IMR-90 (cell line): ENCODE results near the gene CDC5L. TPM values are rescaled to one million over a fixed set of nuclear protein-coding genes. Genes with fewer than 3 reads are reported as not detected.

Source experiments
- ATAC-seq: fragments of 200-7000 bp; cut with Tn5 transposase; 2 replicates; pipeline ENCODE4 v1.9.1; 2020; ENCODE audit warnings: low read depth, mild to moderate bottlenecking, moderate library complexity
- BruUV-seq: library from RNA; stranded (reverse); fragments of 400-500 nt; replicated peaks from 2 replicates; lab custom pipeline; 2021; lab: Mats Ljungman, UMichigan
- CTCF ChIA-PET: fragments of 300-600 bp; formaldehyde crosslinking; extraction: SDS; loops from one replicate; lab custom pipeline; 2021; ENCODE audit warnings: antibody characterized with exemption; lab: Yijun Ruan, JAX
- POLR2A ChIA-PET: fragments of 300-600 bp; sonication (Branson Sonifier 250); formaldehyde crosslinking; loops from one replicate; lab custom pipeline; 2022; ENCODE audit warnings: antibody characterized with exemption; ENCODE audit not compliant: unreplicated experiment; lab: Charles Lee
- DNase-seq: peaks from one replicate; pipeline ENCODE4 v3.0.0; 2013
- H2AFZ ChIP-seq: replicated peaks from 2 replicates; pipeline ENCODE3; 2013; ENCODE audit warnings: low read length, mild to moderate bottlenecking; ENCODE audit not compliant: poor library complexity
- H2AK5ac ChIP-seq: 2 replicates; pipeline ENCODE4 v1.6.1; 2013; ENCODE audit warnings: low read depth, low read length, inconsistent platforms
- H2AK9ac ChIP-seq: replicated peaks from 2 replicates; pipeline ENCODE3; 2013; ENCODE audit warnings: mild to moderate bottlenecking, low read depth, low read length, moderate library complexity; ENCODE audit not compliant: poor library complexity
- H2BK120ac ChIP-seq: 2 replicates; pipeline ENCODE4 v1.6.1; 2013; ENCODE audit warnings: low read depth, low read length, inconsistent platforms
- H2BK15ac ChIP-seq: 3 replicates; pipeline ENCODE4 v1.6.1; 2013; ENCODE audit warnings: low read depth, low read length, inconsistent platforms
- H2BK20ac ChIP-seq: 2 replicates; pipeline ENCODE4 v1.6.1; 2013; ENCODE audit warnings: low read depth, mild to moderate bottlenecking, inconsistent platforms, low read length, moderate library complexity
- H2BK5ac ChIP-seq: 2 replicates; pipeline ENCODE4 v1.6.1; 2013; ENCODE audit warnings: mild to moderate bottlenecking, low read depth, low read length, inconsistent platforms; ENCODE audit not compliant: poor library complexity, severe bottlenecking
- H3K14ac ChIP-seq: replicated peaks from 2 replicates; pipeline ENCODE4 v1.6.1; 2013; ENCODE audit warnings: low read depth, low read length, inconsistent platforms
- H3K18ac ChIP-seq: 2 replicates; pipeline ENCODE4 v1.6.1; 2013; ENCODE audit warnings: low read depth, low read length, control low read depth
- H3K23ac ChIP-seq: 2 replicates; pipeline ENCODE4 v1.6.1; 2013; ENCODE audit warnings: low read depth, low read length, inconsistent platforms
- H3K27ac ChIP-seq: 2 replicates; pipeline ENCODE4 v1.5.1; 2013; ENCODE audit warnings: mild to moderate bottlenecking, control low read depth, low read length; ENCODE audit not compliant: insufficient read depth
- H3K27me3 ChIP-seq: 2 replicates; pipeline ENCODE4 v1.6.1; 2013; ENCODE audit warnings: low read length; ENCODE audit not compliant: control insufficient read depth, insufficient read depth
- H3K36me3 ChIP-seq: 2 replicates; pipeline ENCODE4 v1.6.1; 2013; ENCODE audit warnings: low read length, mixed read lengths; ENCODE audit not compliant: control insufficient read depth, insufficient read depth
- H3K4ac ChIP-seq: 2 replicates; pipeline ENCODE4 v1.6.1; 2013; ENCODE audit warnings: low read depth, low read length, inconsistent platforms
- H3K4me1 ChIP-seq: 2 replicates; pipeline ENCODE4 v1.6.1; 2013; ENCODE audit warnings: low read length, mixed read lengths; ENCODE audit not compliant: control insufficient read depth, insufficient read depth
- H3K4me2 ChIP-seq: 2 replicates; pipeline ENCODE4 v1.6.1; 2013; ENCODE audit warnings: low read depth, mild to moderate bottlenecking, control low read depth, low read length, moderate library complexity
- H3K4me3 ChIP-seq: 2 replicates; pipeline ENCODE4 v1.5.1; 2013; ENCODE audit warnings: low read depth, mild to moderate bottlenecking, control low read depth, low read length, moderate library complexity; ENCODE audit not compliant: insufficient read depth
- H3K56ac ChIP-seq: 2 replicates; pipeline ENCODE4 v1.6.1; 2013; ENCODE audit warnings: low read length, inconsistent platforms; ENCODE audit not compliant: insufficient read depth; ENCODE audit errors: extremely low read depth
- H3K79me1 ChIP-seq, 2 experiments: 2 replicates each; pipeline ENCODE4 v1.6.1; 2013; ENCODE audit warnings: low read length in 2 of 2, inconsistent platforms in 1 of 2, low read depth in 1 of 2
- H3K9ac ChIP-seq: 2 replicates; pipeline ENCODE4 v1.6.1; 2013; ENCODE audit warnings: low read depth, low read length, control low read depth
- H3K9me1 ChIP-seq: 2 replicates; pipeline ENCODE4 v1.6.1; 2013; ENCODE audit warnings: low read length, inconsistent platforms; ENCODE audit not compliant: insufficient read depth
- H3K9me3 ChIP-seq: 2 replicates; pipeline ENCODE4 v1.6.1; 2013; ENCODE audit warnings: low read length; ENCODE audit not compliant: control insufficient read depth, insufficient read depth
- H4K20me1 ChIP-seq: 2 replicates; pipeline ENCODE4 v1.6.1; 2013; ENCODE audit warnings: low read length, inconsistent platforms; ENCODE audit not compliant: insufficient read depth
- H4K5ac ChIP-seq: 2 replicates; pipeline ENCODE4 v1.6.1; 2013; ENCODE audit warnings: mild to moderate bottlenecking, low read depth, low read length, control low read depth
- H4K8ac ChIP-seq, 2 experiments: 2 replicates each; pipeline ENCODE4 v1.6.1; 2013; ENCODE audit warnings: low read depth in 2 of 2, low read length in 2 of 2, control low read depth in 1 of 2, inconsistent platforms in 1 of 2
- H4K91ac ChIP-seq: 2 replicates; pipeline ENCODE4 v1.6.1; 2013; ENCODE audit warnings: low read depth, low read length, inconsistent platforms; ENCODE audit not compliant: insufficient read depth
- BHLHE40 ChIP-seq: fragments of 150-350 bp; IDR thresholded peaks from 2 replicates; pipeline ENCODE4 v1.6.1; 2016; ENCODE audit warnings: mild to moderate bottlenecking, low read depth, low read length
- CEBPB ChIP-seq: IDR thresholded peaks from 2 replicates; pipeline ENCODE4 v1.6.1; 2012; ENCODE audit warnings: low read depth, low read length, improper control_type of control experiment
- CHD1 ChIP-seq: IDR thresholded peaks from 2 replicates; pipeline ENCODE4 v1.6.1; 2012; ENCODE audit warnings: low read depth, low read length, improper control_type of control experiment
- FOS ChIP-seq: fragments of 150-350 bp; IDR thresholded peaks from 2 replicates; pipeline ENCODE4 v1.6.1; 2016; ENCODE audit warnings: low read depth, low read length
- MAFK ChIP-seq: IDR thresholded peaks from 2 replicates; pipeline ENCODE4 v1.6.1; 2012; ENCODE audit warnings: low read depth, low read length, improper control_type of control experiment
- MAZ ChIP-seq: IDR thresholded peaks from 2 replicates; pipeline ENCODE4 v1.6.1; 2012; ENCODE audit warnings: low read depth, mild to moderate bottlenecking, low read length, improper control_type of control experiment, moderate library complexity, borderline replicate concordance
- MXI1 ChIP-seq: IDR thresholded peaks from 2 replicates; pipeline ENCODE4 v1.6.1; 2012; ENCODE audit warnings: low read depth, mild to moderate bottlenecking, low read length, moderate library complexity, borderline replicate concordance
- NFE2L2 ChIP-seq: fragments of 150-350 bp; IDR thresholded peaks from 2 replicates; pipeline ENCODE4 v1.6.1; 2016; ENCODE audit warnings: low read depth, mild to moderate bottlenecking, low read length
- POLR2A ChIP-seq: IDR thresholded peaks from 2 replicates; pipeline ENCODE4 v1.6.1; 2012; ENCODE audit warnings: mild to moderate bottlenecking, low read depth, low read length
- RAD21 ChIP-seq: IDR thresholded peaks from 2 replicates; pipeline ENCODE4 v1.6.1; 2012; ENCODE audit warnings: low read length, improper control_type of control experiment
- RFX5 ChIP-seq: IDR thresholded peaks from 2 replicates; pipeline ENCODE4 v1.8.0; 2012; ENCODE audit warnings: low read depth, mild to moderate bottlenecking, low read length, moderate library complexity
- SMC3 ChIP-seq: fragments of 150-350 bp; IDR thresholded peaks from 2 replicates; pipeline ENCODE4 v1.6.1; 2016; ENCODE audit warnings: low read depth, mild to moderate bottlenecking, antibody characterized with exemption, low read length, moderate library complexity
- USF2 ChIP-seq: fragments of 150-350 bp; IDR thresholded peaks from 2 replicates; pipeline ENCODE4 v1.6.1; 2017; ENCODE audit warnings: mild to moderate bottlenecking, antibody characterized with exemption, low read length, low read depth
- WGBS, 2 experiments: methylation state at CpG; one replicate each; pipeline versions ENCODE4 v1.1.5 to v1.1.7; 2013; ENCODE audit warnings: missing lambda C conversion rate in 2 of 2; ENCODE audit not compliant: insufficient read length in 1 of 2; ENCODE audit errors: extremely low coverage in 2 of 2; 5-methylcytosine and 5-hydroxymethylcytosine counted together
- dilution Hi-C: fragments of 300-500 bp; cut with HindIII; formaldehyde crosslinking; loops from one replicate; pipeline ENCODE4 v1.14.3; 2018; ENCODE audit warnings: low sequenced_read_pairs; ENCODE audit not compliant: unreplicated experiment
- in situ Hi-C: fragments of 300-500 bp; cut with MboI; formaldehyde crosslinking; loops from 3 replicates; pipeline ENCODE4 v1.14.3; 2019; ENCODE audit warnings: low sequenced_read_pairs, inconsistent platforms, mixed read lengths
- intact Hi-C: fragments of 100-400 bp; cut with micrococcal nuclease; formaldehyde crosslinking; loops from 2 replicates; pipeline ENCODE4 v1.10.0; 2022
- polyA plus RNA-seq, 3 experiments: library from polyadenylated mRNA; depleted of rRNA; stranded (reverse); fragments of >200 nt; gene quantifications; 2 replicates each; pipeline ENCODE4 v1.2.3, GENCODE V29; 2012; ENCODE audit warnings: low replicate concordance in 1 of 3
- total RNA-seq: library from RNA; depleted of rRNA; stranded (reverse); fragments of >200 nt; gene quantifications from 2 replicates; pipeline ENCODE4 v1.2.3, GENCODE V29; 2012
- TF ChIP-seq, protein P1 (sequence below): fragments of 150-350 bp; IDR thresholded peaks from 2 replicates; pipeline ENCODE4 v1.6.1; 2016; ENCODE audit warnings: low read depth, mild to moderate bottlenecking, low read length, moderate library complexity, borderline replicate concordance
- TF ChIP-seq, protein P2 (sequence below): conservative IDR thresholded peaks from 2 replicates; pipeline ENCODE4 v1.5.1; 2012; ENCODE audit warnings: mild to moderate bottlenecking, low read depth, low read length, improper control_type of control experiment

CDC5L gene
- total and polyA plus RNA-seq, 2 of the 4 experiments (the other 2 are of a cell fraction) = 9.9 to 17.7 TPM

- H3K23ac ChIP-seq = no peak overlapping the region
- no TSS peak for BruUV-seq
- H2AFZ ChIP-seq = no peak overlapping the region
- H3K9me3 ChIP-seq = no peaks in the 10 kb centered on the region
- no peak overlapping the region for H4K91ac ChIP-seq
- no peaks in the 10 kb centered on the region for H3K79me1 ChIP-seq
- no peak overlapping the region for H3K56ac ChIP-seq
- H3K27ac ChIP-seq = no peak overlapping the region
- H3K27me3 ChIP-seq = peaks cover 29% of the 10 kb centered on the region
- in situ Hi-C loops = loop anchor here (10.0 to 25.0 kb wide), 2 partner anchors 939 to 1226 kb away; no protein-coding TSS in a partner anchor
- no CpG with 5 or more reads among the region's 12 CpGs for WGBS, 2 experiments
- no peak for TF ChIP-seq MAZ
- TF ChIP-seq USF2 = no peak
- TF ChIP-seq FOS = no peak
- TF ChIP-seq BHLHE40 = no peak
- TF ChIP-seq RAD21 = no peak
- TF ChIP-seq, protein P1, sequence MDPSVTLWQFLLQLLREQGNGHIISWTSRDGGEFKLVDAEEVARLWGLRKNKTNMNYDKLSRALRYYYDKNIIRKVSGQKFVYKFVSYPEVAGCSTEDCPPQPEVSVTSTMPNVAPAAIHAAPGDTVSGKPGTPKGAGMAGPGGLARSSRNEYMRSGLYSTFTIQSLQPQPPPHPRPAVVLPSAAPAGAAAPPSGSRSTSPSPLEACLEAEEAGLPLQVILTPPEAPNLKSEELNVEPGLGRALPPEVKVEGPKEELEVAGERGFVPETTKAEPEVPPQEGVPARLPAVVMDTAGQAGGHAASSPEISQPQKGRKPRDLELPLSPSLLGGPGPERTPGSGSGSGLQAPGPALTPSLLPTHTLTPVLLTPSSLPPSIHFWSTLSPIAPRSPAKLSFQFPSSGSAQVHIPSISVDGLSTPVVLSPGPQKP = no peak
- TF ChIP-seq CEBPB = no peak
- no peak for TF ChIP-seq MXI1
- no peak for TF ChIP-seq NFE2L2
- TF ChIP-seq POLR2A = no peak
- TF ChIP-seq CHD1 = no peak
- TF ChIP-seq, protein P2, sequence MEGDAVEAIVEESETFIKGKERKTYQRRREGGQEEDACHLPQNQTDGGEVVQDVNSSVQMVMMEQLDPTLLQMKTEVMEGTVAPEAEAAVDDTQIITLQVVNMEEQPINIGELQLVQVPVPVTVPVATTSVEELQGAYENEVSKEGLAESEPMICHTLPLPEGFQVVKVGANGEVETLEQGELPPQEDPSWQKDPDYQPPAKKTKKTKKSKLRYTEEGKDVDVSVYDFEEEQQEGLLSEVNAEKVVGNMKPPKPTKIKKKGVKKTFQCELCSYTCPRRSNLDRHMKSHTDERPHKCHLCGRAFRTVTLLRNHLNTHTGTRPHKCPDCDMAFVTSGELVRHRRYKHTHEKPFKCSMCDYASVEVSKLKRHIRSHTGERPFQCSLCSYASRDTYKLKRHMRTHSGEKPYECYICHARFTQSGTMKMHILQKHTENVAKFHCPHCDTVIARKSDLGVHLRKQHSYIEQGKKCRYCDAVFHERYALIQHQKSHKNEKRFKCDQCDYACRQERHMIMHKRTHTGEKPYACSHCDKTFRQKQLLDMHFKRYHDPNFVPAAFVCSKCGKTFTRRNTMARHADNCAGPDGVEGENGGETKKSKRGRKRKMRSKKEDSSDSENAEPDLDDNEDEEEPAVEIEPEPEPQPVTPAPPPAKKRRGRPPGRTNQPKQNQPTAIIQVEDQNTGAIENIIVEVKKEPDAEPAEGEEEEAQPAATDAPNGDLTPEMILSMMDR = no peak
- TF ChIP-seq MAFK = no peak
- no peak for TF ChIP-seq SMC3
- TF ChIP-seq RFX5 = no peak
- no peak overlapping the region for H3K4ac ChIP-seq
- H3K9me1 ChIP-seq = peaks cover 10% of the 10 kb centered on the region
- intact Hi-C loops = no loop called here
- POLR2A ChIA-PET = no interaction called here
- no peak overlapping the region for H2BK120ac ChIP-seq
- no peak overlapping the region for H3K14ac ChIP-seq
- dilution Hi-C loops = no loop called here
- ATAC-seq (no peak), DNase-seq (no peak)
- no peak overlapping the region for H3K4me2 ChIP-seq
- no peak overlapping the region for H3K9ac ChIP-seq
- H2BK20ac ChIP-seq = no peak overlapping the region
- H4K5ac ChIP-seq = no peak overlapping the region
- no peak overlapping the region for H4K8ac ChIP-seq
- no peaks in the 10 kb centered on the region for H4K20me1 ChIP-seq
- no peak overlapping the region for H2BK15ac ChIP-seq
- H2BK5ac ChIP-seq = no peak overlapping the region
- H3K4me3 ChIP-seq = no peak overlapping the region
- no peaks in the 10 kb centered on the region for H3K36me3 ChIP-seq
- no peak overlapping the region for H2AK5ac ChIP-seq
- H3K18ac ChIP-seq = no peak overlapping the region
- CTCF ChIA-PET = interaction anchor here (0.6 to 2.0 kb wide), 3 partner anchors 10 to 141 kb away, joined by 3 to 12 read pairs (median 8); no protein-coding TSS in a partner anchor
- peak overlapping the region; percentile 42 for H2AK9ac ChIP-seq
- H3K4me1 ChIP-seq = peaks cover 9% of the 10 kb centered on the region
Observed at GRCh38 chr6:44485601-44486401, 98.3 kb downstream of the CDC5L start.
